ENCODE data around the gene PROSER2. TPM values are rescaled to one million over a fixed set of nuclear protein-coding genes. Genes with fewer than 3 reads are reported as not detected.
A peak's percentile ranks its signal among the peaks of the same experiment; 100 is the strongest.
"Not testable (repeated sequence)": the region's sequence is repeated elsewhere in the genome, so short reads cannot be mapped to it uniquely, and the experiment has no call there.

The PROSER2 gene
- total RNA-seq, 3 donors from 2014 or later: 2.9 to 9.5 (median 8.5) TPM

- Histone ChIP-seq H3K27me3 (no peaks in the 10 kb centered on the region), H3K4me3 (no peak overlapping the region), H3K9me3 (no peaks in the 10 kb centered on the region), H3K36me3 (no peaks in the 10 kb centered on the region), H3K4me1 (no peaks in the 10 kb centered on the region), H3K27ac (no peak overlapping the region)
- intact Hi-C loops (cut with DNase I; ENCODE audit: low total_unique reads): no loop called here
- TF ChIP-seq POLR2A (IDR thresholded peaks at IDR 0.05) (no peak), POLR2AphosphoS5 (IDR thresholded peaks at IDR 0.05) (no peak), CTCF (IDR thresholded peaks at IDR 0.05) (no peak)
- DNase-seq (ENCODE audit: low spot score in 2 of 2): peak in 1 of 2 donors; percentile 28
Measured at GRCh38 chr10:11887381-11888227, 64.4 kb downstream of the PROSER2 start.

GRCh38 chr10:11889263-11889662 lies 66.1 kb downstream of the PROSER2 start:
- H3K4me3 ChIP-seq; H3K27ac ChIP-seq; H3K36me3 ChIP-seq; intact Hi-C loops (cut with DNase I; ENCODE audit: low total_unique reads); DNase-seq (ENCODE audit: low spot score in 2 of 2); H3K9me3 ChIP-seq; H3K27me3 ChIP-seq; H3K4me1 ChIP-seq: not testable (repeated sequence)

- no peak overlapping the region for H3K27ac ChIP-seq
- intact Hi-C loops (cut with DNase I; ENCODE audit: low total_unique reads): no loop called here
- TF ChIP-seq POLR2AphosphoS5 (IDR thresholded peaks at IDR 0.05) (no peak), CTCF (IDR thresholded peaks at IDR 0.05) (no peak), POLR2A (IDR thresholded peaks at IDR 0.05) (no peak)
- no peaks in the 10 kb centered on the region for H3K27me3 ChIP-seq
- H3K36me3 ChIP-seq: no peaks in the 10 kb centered on the region
- no peak for DNase-seq (ENCODE audit: low spot score in 2 of 2)
- H3K4me1 ChIP-seq: no peaks in the 10 kb centered on the region
- no peaks in the 10 kb centered on the region for H3K9me3 ChIP-seq
- H3K4me3 ChIP-seq: no peak overlapping the region
Measured at GRCh38 chr10:11891776-11892486, 68.8 kb downstream of the PROSER2 start.

GRCh38 chr10:11893749-11894278 lies 70.7 kb downstream of the PROSER2 start:
- no peak overlapping the region for H3K27ac ChIP-seq
- no peaks in the 10 kb centered on the region for H3K9me3 ChIP-seq
- H3K4me3 ChIP-seq: no peak overlapping the region
- no peaks in the 10 kb centered on the region for H3K27me3 ChIP-seq
- intact Hi-C loops (cut with DNase I; ENCODE audit: low total_unique reads): no loop called here
- no peaks in the 10 kb centered on the region for H3K36me3 ChIP-seq
- TF ChIP-seq POLR2AphosphoS5 (IDR thresholded peaks at IDR 0.05) (no peak), CTCF (IDR thresholded peaks at IDR 0.05) (no peak), POLR2A (IDR thresholded peaks at IDR 0.05) (no peak)
- no peaks in the 10 kb centered on the region for H3K4me1 ChIP-seq
- no peak for DNase-seq (ENCODE audit: low spot score in 2 of 2)

GRCh38 chr10:11894381-11895107 lies 71.4 kb downstream of the PROSER2 start:
- H3K9me3 ChIP-seq: no peaks in the 10 kb centered on the region
- H3K4me1 ChIP-seq: no peaks in the 10 kb centered on the region
- TF ChIP-seq CTCF (IDR thresholded peaks at IDR 0.05) (no peak), POLR2A (IDR thresholded peaks at IDR 0.05) (no peak), POLR2AphosphoS5 (IDR thresholded peaks at IDR 0.05) (no peak)
- no peaks in the 10 kb centered on the region for H3K27me3 ChIP-seq
- no peak overlapping the region for H3K27ac ChIP-seq
- DNase-seq (ENCODE audit: low spot score in 2 of 2): no peak
- H3K4me3 ChIP-seq: no peak overlapping the region
- intact Hi-C loops (cut with DNase I; ENCODE audit: low total_unique reads): no loop called here
- H3K36me3 ChIP-seq: no peaks in the 10 kb centered on the region
